ENCODE measurements around the gene THAP11. TPM values are rescaled to one million over a fixed set of nuclear protein-coding genes. Genes with fewer than 3 reads are reported as not detected.

Gene THAP11
- total RNA-seq, 1 donor from 2014 or later, result 85.4 TPM

GRCh38 chr16:67847064-67847861 is 5.1 kb downstream of the THAP11 start, which contains the start of gene CENPT:
Gene CENPT (minus strand): TSS chr16:67847693. CDS start chr16:67833859, 13,834 bp downstream.
- H3K27ac ChIP-seq, result peak within 1 kb of the TSS; percentile 92 to 98

GRCh38 chr16:67848118-67848517 is 6.0 kb downstream of the THAP11 start:
- peak overlapping the region; percentile 96 to 97 for H3K4me3 ChIP-seq
- H3K9me3 ChIP-seq, result no peaks in the 10 kb centered on the region
- DNase-seq (ENCODE audit: low spot score in 2 of 2), result no peak
- H3K27ac ChIP-seq, result peak overlapping the region; percentile 92 to 98
- intact Hi-C loops (cut with DNase I), result loop anchor here (10.0 kb wide), 2 partner anchors 603 to 1487 kb away; partner anchors contain the start of genes COG8, FHOD1, NIP7 and PDF
- no peaks in the 10 kb centered on the region for H3K27me3 ChIP-seq
- H3K4me1 ChIP-seq, result peaks cover 39 to 41% of the 10 kb centered on the region in 2 donors
- no peaks in the 10 kb centered on the region for H3K36me3 ChIP-seq
- no peak for TF ChIP-seq CTCF (IDR thresholded peaks at IDR 0.05)

More at GRCh38 chr16:67847064-67847861, 5.1 kb downstream of the THAP11 start, which contains the start of gene CENPT:
- no peaks in the 10 kb centered on the region for H3K36me3 ChIP-seq
- H3K27me3 ChIP-seq, result no peaks in the 10 kb centered on the region
- intact Hi-C loops (cut with DNase I), result loop anchor here (1.0 to 10.0 kb wide), 6 partner anchors 16 to 1488 kb away; partner anchors contain the start of genes COG8, EDC4, FHOD1 and NIP7
- no peaks in the 10 kb centered on the region for H3K9me3 ChIP-seq
- H3K4me1 ChIP-seq, result peaks cover 41 to 42% of the 10 kb centered on the region in 2 donors
- peak in 1 of 3 experiments; percentile 15 for TF ChIP-seq CTCF (IDR thresholded peaks at IDR 0.05)
- DNase-seq (ENCODE audit: low spot score in 2 of 2), result peak in 1 of 2 donors; percentile 84
- H3K4me3 ChIP-seq, result peak within 1 kb of the TSS; percentile 96 to 97

- Histone ChIP-seq H3K4me3 (no peak overlapping the region), H3K4me1 (peaks cover 8 to 23% of the 10 kb centered on the region in 2 donors), H3K27ac (no peak overlapping the region)
Observed at GRCh38 chr16:67853670-67854069, 11.6 kb downstream of the THAP11 start.

GRCh38 chr16:67855789-67856188 is 13.7 kb downstream of the THAP11 start:
- no peak for DNase-seq (ENCODE audit: low spot score in 2 of 2)
- H3K27ac ChIP-seq, result peak overlapping the region; percentile 20 to 47
- H3K27me3 ChIP-seq, result no peaks in the 10 kb centered on the region
- H3K9me3 ChIP-seq, result no peaks in the 10 kb centered on the region
- peaks cover 8 to 21% of the 10 kb centered on the region in 2 donors for H3K4me1 ChIP-seq
- peaks cover 0 to 2% of the 10 kb centered on the region in 2 donors for H3K36me3 ChIP-seq
- H3K4me3 ChIP-seq, result no peak overlapping the region
- TF ChIP-seq CTCF (IDR thresholded peaks at IDR 0.05), result no peak
- intact Hi-C loops (cut with DNase I), result no loop called here

More at GRCh38 chr16:67853670-67854069, 11.6 kb downstream of the THAP11 start:
- H3K9me3 ChIP-seq, result no peaks in the 10 kb centered on the region
- no peak for DNase-seq (ENCODE audit: low spot score in 2 of 2)
- H3K36me3 ChIP-seq, result no peaks in the 10 kb centered on the region
- H3K27me3 ChIP-seq, result no peaks in the 10 kb centered on the region
- TF ChIP-seq CTCF (IDR thresholded peaks at IDR 0.05), result no peak
- intact Hi-C loops (cut with DNase I), result no loop called here

GRCh38 chr16:67856927-67857546 is 14.9 kb downstream of the THAP11 start:
- peaks cover 3 to 4% of the 10 kb centered on the region in 2 donors for H3K36me3 ChIP-seq
- intact Hi-C loops (cut with DNase I), result no loop called here
- DNase-seq (ENCODE audit: low spot score in 2 of 2), result no peak
- peak overlapping the region; percentile 70 to 84 for H3K27ac ChIP-seq
- peaks cover 14 to 33% of the 10 kb centered on the region in 2 donors for H3K4me1 ChIP-seq
- H3K4me3 ChIP-seq, result no peak overlapping the region
- TF ChIP-seq CTCF (IDR thresholded peaks at IDR 0.05), result no peak
- H3K27me3 ChIP-seq, result no peaks in the 10 kb centered on the region
- no peaks in the 10 kb centered on the region for H3K9me3 ChIP-seq
